ENCODE data around the gene SALL3.

DNA sequence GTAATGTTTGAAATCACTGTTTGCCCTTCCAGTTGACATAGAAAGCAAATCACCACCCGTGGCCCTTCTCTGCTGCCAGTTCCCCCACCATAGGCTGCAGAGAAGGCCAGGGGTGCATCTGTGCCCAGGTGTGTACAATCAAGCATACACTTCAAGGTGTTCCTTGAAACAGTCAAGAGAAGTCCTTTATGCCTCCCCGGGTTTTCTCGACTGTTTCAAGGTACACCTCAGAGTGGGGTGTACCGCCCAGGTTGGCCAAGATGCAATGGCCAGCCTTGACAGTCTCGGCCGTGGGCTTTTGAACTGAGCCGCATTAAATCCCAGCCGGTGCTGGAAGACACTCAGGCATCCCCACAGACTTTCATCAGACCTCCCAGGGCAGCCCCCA lies 68.6 kb downstream of the SALL3 start:
- no peak for TF ChIP-seq POLR2A (IDR thresholded peaks at IDR 0.05; ENCODE audit: low read depth, low read length)
- TF ChIP-seq CEBPB (IDR thresholded peaks at IDR 0.05; ENCODE audit: low read depth, low read length), result no peak
- TF ChIP-seq, protein P1, sequence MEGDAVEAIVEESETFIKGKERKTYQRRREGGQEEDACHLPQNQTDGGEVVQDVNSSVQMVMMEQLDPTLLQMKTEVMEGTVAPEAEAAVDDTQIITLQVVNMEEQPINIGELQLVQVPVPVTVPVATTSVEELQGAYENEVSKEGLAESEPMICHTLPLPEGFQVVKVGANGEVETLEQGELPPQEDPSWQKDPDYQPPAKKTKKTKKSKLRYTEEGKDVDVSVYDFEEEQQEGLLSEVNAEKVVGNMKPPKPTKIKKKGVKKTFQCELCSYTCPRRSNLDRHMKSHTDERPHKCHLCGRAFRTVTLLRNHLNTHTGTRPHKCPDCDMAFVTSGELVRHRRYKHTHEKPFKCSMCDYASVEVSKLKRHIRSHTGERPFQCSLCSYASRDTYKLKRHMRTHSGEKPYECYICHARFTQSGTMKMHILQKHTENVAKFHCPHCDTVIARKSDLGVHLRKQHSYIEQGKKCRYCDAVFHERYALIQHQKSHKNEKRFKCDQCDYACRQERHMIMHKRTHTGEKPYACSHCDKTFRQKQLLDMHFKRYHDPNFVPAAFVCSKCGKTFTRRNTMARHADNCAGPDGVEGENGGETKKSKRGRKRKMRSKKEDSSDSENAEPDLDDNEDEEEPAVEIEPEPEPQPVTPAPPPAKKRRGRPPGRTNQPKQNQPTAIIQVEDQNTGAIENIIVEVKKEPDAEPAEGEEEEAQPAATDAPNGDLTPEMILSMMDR (conservative IDR thresholded peaks at IDR 0.05; ENCODE audit: low read depth, low read length), result no peak
- TF ChIP-seq FOS (IDR thresholded peaks at IDR 0.05; ENCODE audit: low read depth, low read length), result no peak
- TF ChIP-seq RAD21 (IDR thresholded peaks at IDR 0.05; ENCODE audit: low read length), result no peak
- no peak for TF ChIP-seq SMC3 (IDR thresholded peaks at IDR 0.05; ENCODE audit: low read depth, low read length)
- TF ChIP-seq MXI1 (IDR thresholded peaks at IDR 0.05; ENCODE audit: borderline replicate concordance, low read depth, low read length), result no peak
- TF ChIP-seq, protein P2, sequence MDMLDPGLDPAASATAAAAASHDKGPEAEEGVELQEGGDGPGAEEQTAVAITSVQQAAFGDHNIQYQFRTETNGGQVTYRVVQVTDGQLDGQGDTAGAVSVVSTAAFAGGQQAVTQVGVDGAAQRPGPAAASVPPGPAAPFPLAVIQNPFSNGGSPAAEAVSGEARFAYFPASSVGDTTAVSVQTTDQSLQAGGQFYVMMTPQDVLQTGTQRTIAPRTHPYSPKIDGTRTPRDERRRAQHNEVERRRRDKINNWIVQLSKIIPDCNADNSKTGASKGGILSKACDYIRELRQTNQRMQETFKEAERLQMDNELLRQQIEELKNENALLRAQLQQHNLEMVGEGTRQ (IDR thresholded peaks at IDR 0.05; ENCODE audit: low read depth, low read length), result no peak
- TF ChIP-seq, protein P3, sequence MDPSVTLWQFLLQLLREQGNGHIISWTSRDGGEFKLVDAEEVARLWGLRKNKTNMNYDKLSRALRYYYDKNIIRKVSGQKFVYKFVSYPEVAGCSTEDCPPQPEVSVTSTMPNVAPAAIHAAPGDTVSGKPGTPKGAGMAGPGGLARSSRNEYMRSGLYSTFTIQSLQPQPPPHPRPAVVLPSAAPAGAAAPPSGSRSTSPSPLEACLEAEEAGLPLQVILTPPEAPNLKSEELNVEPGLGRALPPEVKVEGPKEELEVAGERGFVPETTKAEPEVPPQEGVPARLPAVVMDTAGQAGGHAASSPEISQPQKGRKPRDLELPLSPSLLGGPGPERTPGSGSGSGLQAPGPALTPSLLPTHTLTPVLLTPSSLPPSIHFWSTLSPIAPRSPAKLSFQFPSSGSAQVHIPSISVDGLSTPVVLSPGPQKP (IDR thresholded peaks at IDR 0.05; ENCODE audit: borderline replicate concordance, low read depth, low read length), result no peak
- TF ChIP-seq CHD1 (IDR thresholded peaks at IDR 0.05; ENCODE audit: low read depth, low read length), result no peak
- TF ChIP-seq RCOR1 (IDR thresholded peaks at IDR 0.05; ENCODE audit: insufficient replicate concordance, low read length), result no peak
